NCI-H460 (cell line): ENCODE results near the gene NOX5. TPM values are rescaled to one million over a fixed set of nuclear protein-coding genes. Genes with fewer than 3 reads are reported as not detected.
"Not testable (repeated sequence)": the region's sequence is repeated elsewhere in the genome, so short reads cannot be mapped to it uniquely, and the experiment has no call there.

Source experiments
- DNase-seq: peaks from one replicate; pipeline ENCODE4 v3.0.0-alpha.2; 2016; ENCODE audit warnings: low read depth; ENCODE audit errors: extremely low read depth
- polyA plus RNA-seq: library from polyadenylated mRNA; depleted of rRNA; stranded (reverse); fragments of >200 nt; gene quantifications from 2 replicates; pipeline ENCODE4 v1.2.3, GENCODE V29; 2014; cell fraction: nucleus; rRNA removed
- total RNA-seq: library from RNA; depleted of rRNA; stranded (reverse); fragments of >200 nt; shearing (Covaris generic); gene quantifications from 2 replicates; pipeline ENCODE4 v1.2.3, GENCODE V29; 2014; rRNA removed

NOX5 gene
- 0.23 and 0.64 TPM in 2 replicates for total RNA-seq
- polyA plus RNA-seq, result 1.3 and 1.8 TPM in 2 replicates

- DNase-seq, result no peak
Measured at GRCh38 chr15:69014454-69014853, at the start of gene NOX5. TSS of gene NOX5 (plus strand) at chr15:69014695. CDS start at chr15:69014736, 41 bp downstream.

GRCh38 chr15:68966996-68967395, 47.5 kb upstream of the NOX5 start:
- DNase-seq, result no peak

DNA sequence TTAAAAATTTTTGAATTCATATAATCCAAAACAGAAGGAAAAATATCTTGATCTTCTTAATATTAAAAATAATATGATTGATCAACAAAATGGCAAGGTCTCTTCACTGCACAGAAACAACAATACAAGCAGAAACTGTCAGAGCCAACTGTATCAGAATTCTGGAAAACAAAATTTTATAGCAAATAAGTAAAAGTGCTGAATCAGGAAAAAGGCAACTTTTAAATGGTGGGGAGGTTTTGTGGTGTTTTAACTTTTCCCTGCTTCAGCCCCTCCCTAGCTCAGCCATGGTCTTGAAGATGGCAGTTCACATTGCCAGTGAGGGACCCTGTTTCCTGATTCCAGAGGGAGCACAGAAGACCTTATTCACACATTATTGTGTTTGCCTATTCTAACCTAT, 46.5 kb upstream of the NOX5 start:
- no peak for DNase-seq

GRCh38 chr15:68969298-68969697, 45.2 kb upstream of the NOX5 start:
- no peak for DNase-seq

DNA sequence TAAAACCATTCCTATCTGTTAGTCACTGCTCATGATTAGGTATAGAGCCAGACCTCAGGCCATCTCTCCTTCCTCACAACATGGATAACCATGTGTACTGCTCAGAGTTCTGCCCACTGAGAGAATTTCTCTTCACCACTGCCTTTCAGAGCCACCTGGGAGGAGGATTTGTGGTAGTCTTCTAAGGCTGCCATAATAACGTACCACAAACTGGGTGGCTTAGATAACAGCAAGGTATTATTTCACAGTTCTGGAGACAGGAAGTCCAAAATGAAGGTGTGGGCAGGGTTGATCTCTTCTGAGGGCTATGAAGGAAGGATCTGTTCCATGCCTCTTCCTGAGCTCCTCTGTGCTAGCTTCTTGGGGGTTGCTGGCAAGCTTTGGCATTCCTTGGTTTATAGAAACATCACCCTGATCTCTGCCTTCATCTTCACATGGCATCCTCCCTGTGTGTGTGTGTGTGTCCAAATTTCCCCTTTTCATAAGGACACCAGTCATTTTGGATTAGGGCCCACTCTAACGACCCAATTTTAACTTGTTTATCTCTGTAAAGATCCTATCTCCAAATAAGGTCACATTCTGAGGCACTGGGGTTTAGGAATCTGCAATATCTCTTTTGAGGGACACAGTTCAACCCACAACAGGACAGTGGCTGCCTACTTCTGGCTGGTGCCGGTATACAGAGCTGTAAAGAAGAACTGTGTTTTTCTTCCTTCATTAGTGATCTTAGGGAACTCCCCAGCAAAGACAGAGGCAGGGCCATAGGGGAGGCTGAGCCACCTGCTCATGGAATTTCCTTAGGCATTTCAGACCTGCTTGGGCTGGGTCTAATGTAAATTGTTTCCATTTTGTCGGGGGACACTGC, 42.1 kb upstream of the NOX5 start:
- DNase-seq, result no peak

GRCh38 chr15:68975651-68976160, 38.8 kb upstream of the NOX5 start:
- DNase-seq, result not testable (repeated sequence)

DNA sequence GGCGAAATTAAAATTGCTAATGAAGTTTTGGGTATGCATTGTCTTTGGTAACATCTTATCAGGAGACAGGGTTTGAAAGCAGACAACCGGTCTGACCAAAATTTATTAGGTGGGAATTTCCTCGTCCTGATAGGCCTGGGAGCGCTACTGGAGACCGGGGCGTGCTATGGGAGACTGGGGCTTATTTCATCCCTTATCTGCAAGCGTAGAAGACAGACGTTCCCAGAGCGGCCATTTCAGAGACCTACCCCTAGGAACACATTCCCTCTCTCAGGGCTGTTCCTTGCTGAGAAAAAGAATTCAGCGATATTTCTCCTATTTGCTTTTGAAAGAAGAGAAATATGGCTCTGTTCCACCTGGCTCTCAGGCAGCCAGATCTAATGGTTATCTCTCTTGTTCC, 37.1 kb upstream of the NOX5 start:
- not testable (repeated sequence) for DNase-seq

DNA sequence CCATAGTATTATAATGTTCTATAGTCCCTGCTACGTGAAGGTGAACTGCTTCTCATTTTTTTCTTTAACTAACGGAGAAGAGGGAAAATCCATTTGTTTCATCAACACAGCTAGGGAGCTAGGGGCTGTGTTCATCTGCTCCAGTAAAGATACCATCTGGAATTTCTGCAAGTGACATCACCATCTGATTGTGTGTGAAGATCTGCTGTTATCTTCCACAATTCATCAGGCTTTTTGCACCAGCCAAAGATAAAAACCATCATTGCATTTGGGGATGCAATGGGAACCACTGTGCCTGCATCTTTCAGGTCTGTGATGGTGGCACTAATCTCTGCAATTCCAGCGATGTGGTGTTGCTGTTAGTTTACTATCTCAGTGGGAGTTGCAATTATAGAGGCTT, 35.5 kb upstream of the NOX5 start:
- DNase-seq, result no peak

- no peak for DNase-seq
Measured at GRCh38 chr15:68979816-68980215, 34.7 kb upstream of the NOX5 start.

DNA sequence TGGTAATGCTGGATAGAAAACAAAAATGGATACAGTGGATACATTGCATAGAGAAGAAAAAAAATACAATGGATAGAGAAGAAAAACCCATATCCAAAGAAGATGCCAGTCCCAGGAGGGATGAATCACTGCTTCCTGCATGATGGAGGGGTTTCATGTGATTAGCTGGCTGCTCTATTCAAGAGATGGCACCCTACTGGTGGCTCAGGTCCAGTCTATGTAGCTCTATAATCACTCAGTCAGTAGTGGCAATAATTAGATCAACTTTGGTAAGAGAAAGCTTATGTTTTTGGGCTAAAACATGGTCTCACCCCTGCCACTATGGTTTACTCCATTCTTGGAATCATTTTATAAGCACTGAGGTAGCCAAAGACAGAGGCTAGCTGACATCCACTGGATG, 33.7 kb upstream of the NOX5 start:
- DNase-seq, result no peak

- DNase-seq, result no peak
Measured at GRCh38 chr15:68981941-68982340, 32.6 kb upstream of the NOX5 start.

DNA sequence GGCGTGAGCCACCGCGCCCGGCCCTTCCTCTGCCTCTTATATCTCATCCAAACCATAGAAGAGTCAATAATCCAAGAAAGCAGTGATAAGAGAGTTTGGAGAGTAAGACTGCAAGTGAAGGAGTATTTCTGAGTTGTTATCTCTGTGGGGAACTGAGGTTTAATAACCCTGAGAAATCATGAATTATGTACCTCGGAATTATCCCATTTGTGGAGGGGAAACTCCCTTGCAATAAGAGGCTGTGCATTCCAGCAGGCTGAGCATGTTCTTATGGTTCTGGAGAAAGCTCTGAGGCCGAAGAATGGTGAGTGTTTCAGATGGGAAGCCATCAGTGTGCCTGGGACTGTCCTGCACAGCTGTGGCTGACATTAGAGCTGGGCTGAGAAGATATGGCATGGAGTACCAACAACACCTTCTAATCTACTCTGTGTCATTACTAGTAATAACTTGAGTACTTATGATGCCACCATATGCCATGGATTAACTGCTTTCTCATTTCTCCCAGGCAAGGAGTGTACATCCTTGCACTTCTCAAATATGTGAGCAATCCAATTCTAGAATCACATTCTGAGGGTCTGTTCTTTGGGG, 31.4 kb upstream of the NOX5 start:
- no peak for DNase-seq

GRCh38 chr15:68983961-68984481, 30.5 kb upstream of the NOX5 start:
- DNase-seq, result no peak

DNA sequence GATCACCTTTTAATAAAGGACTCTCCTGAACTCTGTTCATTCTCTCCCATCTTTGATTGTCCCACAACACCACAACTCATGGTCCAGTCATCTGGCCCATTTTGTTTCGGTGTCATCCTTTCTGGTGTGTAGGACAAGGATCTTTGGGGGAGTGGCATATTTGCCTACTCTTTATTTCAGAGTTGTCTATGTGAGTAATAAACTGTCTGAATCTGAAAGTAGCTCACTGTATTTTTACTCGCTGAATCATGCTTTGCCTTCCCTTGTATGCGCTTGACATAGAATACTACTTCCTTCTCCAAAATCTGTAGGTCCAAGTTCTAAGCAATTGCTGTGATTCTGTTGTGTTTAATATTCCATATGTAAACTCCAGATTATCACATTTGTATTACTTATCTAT, 29.9 kb upstream of the NOX5 start:
- no peak for DNase-seq

GRCh38 chr15:68985361-68985891, 29.1 kb upstream of the NOX5 start:
- DNase-seq, result no peak

- no peak for DNase-seq
Measured at GRCh38 chr15:68986322-68986721, 28.2 kb upstream of the NOX5 start.

DNA sequence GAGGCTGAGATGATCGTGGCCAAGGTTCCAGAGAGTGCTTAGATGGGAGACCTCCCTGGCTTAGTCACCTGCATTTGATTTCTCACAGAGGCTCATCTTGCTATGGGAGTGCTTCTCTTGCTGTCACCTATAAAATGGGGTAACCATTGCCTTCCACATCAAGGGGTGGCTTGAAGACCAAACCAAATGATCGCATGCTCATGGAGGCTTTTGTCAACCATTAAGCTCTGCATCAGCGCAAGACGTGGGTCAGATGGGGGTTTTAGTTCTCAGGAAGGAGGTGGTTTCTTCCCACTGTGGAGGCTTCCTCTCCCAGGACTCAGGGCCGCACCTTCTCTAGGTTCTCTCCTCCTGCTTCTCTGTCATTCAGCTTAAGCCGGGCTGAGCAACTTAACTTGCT, 27.4 kb upstream of the NOX5 start:
- no peak for DNase-seq

DNA sequence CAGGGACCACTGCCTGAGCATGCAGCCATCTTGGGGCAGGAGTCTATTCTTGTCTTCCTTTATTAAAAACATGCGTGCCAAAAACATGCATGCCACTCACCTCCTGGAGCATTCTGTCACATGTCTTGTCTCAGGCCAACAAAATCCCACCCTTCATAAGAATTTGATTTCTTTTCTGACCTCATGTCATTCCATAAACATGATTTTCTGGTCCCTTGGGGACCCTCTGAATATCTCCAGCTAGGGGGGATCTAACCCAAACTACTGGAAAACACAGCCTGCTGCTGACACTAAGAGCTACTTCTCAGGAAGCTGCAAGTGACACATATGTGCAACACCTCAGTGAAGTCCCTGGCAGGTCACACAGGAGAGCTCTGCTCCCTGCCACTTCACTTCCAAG, 26.8 kb upstream of the NOX5 start:
- DNase-seq, result no peak

GRCh38 chr15:68989541-68990230, 24.8 kb upstream of the NOX5 start:
- no peak for DNase-seq

DNA sequence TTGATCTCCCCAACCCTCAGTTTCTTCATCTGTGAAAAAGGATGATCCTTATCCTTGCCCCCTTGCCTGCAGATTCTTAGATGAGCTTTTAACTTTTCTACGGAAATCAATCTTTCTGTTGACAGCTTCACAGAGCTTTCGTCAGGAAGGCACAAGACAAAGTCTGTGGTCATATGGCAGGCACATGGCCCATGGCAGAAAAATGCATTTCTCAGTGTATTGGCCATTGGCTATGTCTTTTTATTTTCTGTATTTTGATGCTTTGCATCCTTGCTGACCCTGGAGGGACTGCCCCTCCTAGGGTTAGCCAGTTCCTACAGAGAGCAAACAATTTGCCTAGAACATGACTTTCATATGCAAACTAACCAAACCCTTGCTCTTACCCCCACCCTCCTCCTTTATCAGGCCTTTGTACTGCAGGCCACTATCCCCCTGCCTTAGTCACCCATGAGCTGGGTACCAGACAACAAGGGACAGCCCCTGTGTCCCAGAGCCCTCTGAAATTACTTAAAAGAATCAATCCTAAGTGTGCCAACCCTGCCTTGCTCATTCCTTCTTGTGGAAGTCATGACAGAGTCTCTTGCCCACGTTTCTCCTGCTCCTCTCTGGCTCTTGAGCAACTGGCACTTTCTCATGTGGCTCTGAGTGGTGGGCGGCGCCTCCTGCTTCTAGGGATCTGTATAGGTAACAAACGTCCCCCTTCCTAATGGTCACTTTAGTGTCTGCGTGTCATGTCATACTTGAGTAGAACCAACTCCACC, 24.1 kb upstream of the NOX5 start:
- no peak for DNase-seq
